PC-3 (cell line): ENCODE data around the gene USP15. TPM values are rescaled to one million over a fixed set of nuclear protein-coding genes. Genes with fewer than 3 reads are reported as not detected.

ENCODE experiments used
- ATAC-seq: fragments of 200-7000 bp; cut with Tn5 transposase; 2 replicates; pipeline ENCODE4 v1.9.1; 2020; ENCODE audit warnings: mild to moderate bottlenecking, moderate library complexity
- BruUV-seq: library from RNA; stranded (reverse); fragments of 400-500 nt; replicated peaks from 2 replicates; lab custom pipeline; 2021; lab: Mats Ljungman, UMichigan
- CTCF ChIA-PET: fragments of 300-600 bp; sonication (Branson Sonifier 250); formaldehyde crosslinking; loops from one replicate; lab custom pipeline; 2022; ENCODE audit warnings: antibody characterized with exemption; lab: Charles Lee
- POLR2A ChIA-PET: fragments of 300-600 bp; sonication (Branson Sonifier 250); formaldehyde crosslinking; loops from one replicate; lab custom pipeline; 2022; ENCODE audit warnings: antibody characterized with exemption; ENCODE audit not compliant: unreplicated experiment; lab: Charles Lee
- DNase-seq: peaks from one replicate; pipeline ENCODE4 v3.0.0-alpha.2; 2015
- H2AFZ ChIP-seq: fragments of 300-600 bp; sonication (generic); 2 replicates; pipeline ENCODE4 v1.6.0; 2016; ENCODE audit warnings: antibody characterized with exemption, low read length
- H3F3A ChIP-seq: fragments of 300-600 bp; sonication (generic); one replicate; pipeline ENCODE4 v1.6.0; 2017; ENCODE audit warnings: antibody characterized with exemption, low read length, control low read depth, mild to moderate bottlenecking; ENCODE audit not compliant: unreplicated experiment
- H3K27ac ChIP-seq: fragments of 300-600 bp; sonication (generic); 2 replicates; pipeline ENCODE4 v1.5.1; 2016; ENCODE audit warnings: mild to moderate bottlenecking, low read length
- H3K27me3 ChIP-seq: fragments of 300-600 bp; sonication (generic); 2 replicates; pipeline ENCODE4 v1.6.1; 2016; ENCODE audit warnings: low read length, mixed read lengths
- H3K36me3 ChIP-seq: fragments of 300-600 bp; sonication (generic); 2 replicates; pipeline ENCODE4 v1.6.1; 2016; ENCODE audit warnings: low read depth, mixed run types, low read length, mixed read lengths
- H3K4me1 ChIP-seq: fragments of 300-600 bp; sonication (generic); 2 replicates; pipeline ENCODE4 v1.5.1; 2016; ENCODE audit warnings: low read length; ENCODE audit not compliant: insufficient read depth
- H3K4me2 ChIP-seq: fragments of 300-600 bp; sonication (generic); 2 replicates; pipeline ENCODE4 v1.6.0; 2016; ENCODE audit warnings: low read length
- H3K4me3 ChIP-seq: fragments of 300-600 bp; sonication (generic); 2 replicates; pipeline ENCODE4 v1.5.1; 2016; ENCODE audit warnings: mild to moderate bottlenecking, low read length, mixed read lengths
- H3K79me2 ChIP-seq: fragments of 300-600 bp; sonication (generic); 2 replicates; pipeline ENCODE4 v1.6.1; 2017; ENCODE audit warnings: low read length, mixed read lengths
- H3K9ac ChIP-seq: fragments of 300-600 bp; sonication (generic); 2 replicates; pipeline ENCODE4 v1.6.0; 2016; ENCODE audit warnings: mild to moderate bottlenecking, low read length
- H3K9me2 ChIP-seq: fragments of 300-600 bp; sonication (generic); replicated peaks from 2 replicates; pipeline ENCODE4 v1.6.1; 2016; ENCODE audit warnings: mixed run types, low read length, mixed read lengths
- H3K9me3 ChIP-seq: fragments of 300-600 bp; sonication (generic); 2 replicates; pipeline ENCODE4 v1.6.1; 2016; ENCODE audit warnings: low read length, mixed read lengths
- H4K20me1 ChIP-seq: fragments of 300-600 bp; sonication (generic); 2 replicates; pipeline ENCODE4 v1.6.1; 2016; ENCODE audit warnings: low read length, mixed read lengths
- CTCF ChIP-seq: fragments of 300-600 bp; sonication (generic); conservative IDR thresholded peaks from 2 replicates; pipeline ENCODE4 v1.5.1; 2017; ENCODE audit warnings: antibody characterized with exemption, low read depth, mild to moderate bottlenecking, low read length
- EZH2 ChIP-seq: fragments of 300-600 bp; sonication (generic); IDR thresholded peaks from one replicate; pipeline ENCODE4 v1.6.1; 2017; ENCODE audit warnings: antibody characterized with exemption, mild to moderate bottlenecking, low read length; ENCODE audit not compliant: unreplicated experiment
- EZH2phosphoT487 ChIP-seq: fragments of 300-600 bp; sonication (generic); IDR thresholded peaks from 2 replicates; pipeline ENCODE4 v1.6.1; 2018; ENCODE audit warnings: mild to moderate bottlenecking, antibody characterized with exemption, low read length, borderline replicate concordance
- intact Hi-C: fragments of 100-400 bp; cut with micrococcal nuclease; formaldehyde crosslinking; loops from 2 replicates; pipeline ENCODE4 v1.9.0; 2023
- total RNA-seq: library from RNA; depleted of rRNA; stranded (reverse); fragments of >200 nt; gene quantifications from 2 replicates; pipeline ENCODE4 v1.2.3, GENCODE V29; 2014

The USP15 gene
- total RNA-seq, 1 experiment from 2014 or later = 46.1 TPM

- H3K4me1 ChIP-seq = no peaks in the 10 kb centered on the region
- H2AFZ ChIP-seq = peak overlapping the region; percentile 98
- H3K27ac ChIP-seq = no peak overlapping the region
- H3K4me3 ChIP-seq = peak overlapping the region; percentile 70
- no peaks in the 10 kb centered on the region for H3K36me3 ChIP-seq
- no peaks in the 10 kb centered on the region for H3K9me2 ChIP-seq
- ATAC-seq (peak; percentile 53), DNase-seq (peak; percentile 58)
- no peaks in the 10 kb centered on the region for H3F3A ChIP-seq
- BruUV-seq = no TSS peak
- H3K9ac ChIP-seq = 0 out of 2 replicates have a peak overlapping the region, but pooled peaks have one; percentile 0
- POLR2A ChIA-PET = no interaction called here
- CTCF ChIA-PET = interaction anchor here (0.5 to 1.0 kb wide), 4 partner anchors 32 to 634 kb away, joined by 3 to 9 read pairs (median 3); partner anchors contain the start of genes MON2 and USP15
- H3K9me3 ChIP-seq = no peaks in the 10 kb centered on the region
- intact Hi-C loops = loop anchor here (2.0 to 10.0 kb wide), 4 partner anchors 93 to 500 kb away; partner anchors contain the start of genes PPM1H and USP15
- no peaks in the 10 kb centered on the region for H3K79me2 ChIP-seq
- H3K4me2 ChIP-seq = peak overlapping the region; percentile 93
- 0 out of 2 replicates have a peak, but pooled peaks cover 5% of the 10 kb centered on the region for H3K27me3 ChIP-seq
- no peak for TF ChIP-seq CTCF
- H4K20me1 ChIP-seq = no peaks in the 10 kb centered on the region
These were observed 174.5 kb downstream of the USP15 start for GRCh38 chr12:62434494-62435302.

- POLR2A ChIA-PET = interaction anchor here (0.6 kb wide), 2 partner anchors 207 to 371 kb away, joined by 3 to 5 read pairs; no protein-coding TSS in a partner anchor
- H3F3A ChIP-seq = no peaks in the 10 kb centered on the region
- H3K4me2 ChIP-seq = peak overlapping the region; percentile 93
- peak overlapping the region; percentile 98 for H2AFZ ChIP-seq
- H4K20me1 ChIP-seq = no peaks in the 10 kb centered on the region
- H3K4me1 ChIP-seq = no peaks in the 10 kb centered on the region
- CTCF ChIA-PET = interaction anchor here (0.5 to 0.7 kb wide), 7 partner anchors 24 to 633 kb away, joined by 3 to 9 read pairs (median 3); partner anchors contain the start of gene MON2
- intact Hi-C loops = loop anchor here (2.0 to 10.0 kb wide), 4 partner anchors 92 to 499 kb away; partner anchors contain the start of genes PPM1H and USP15
- peak; percentile 89 for ATAC-seq
- DNase-seq = peak; percentile 77
- H3K27me3 ChIP-seq = 0 out of 2 replicates have a peak, but pooled peaks cover 5% of the 10 kb centered on the region
- no peaks in the 10 kb centered on the region for H3K9me3 ChIP-seq
- H3K4me3 ChIP-seq = peak overlapping the region; percentile 70
- 0 out of 2 replicates have a peak overlapping the region, but pooled peaks have one; percentile 0 for H3K9ac ChIP-seq
- H3K27ac ChIP-seq = no peak overlapping the region
- no peaks in the 10 kb centered on the region for H3K9me2 ChIP-seq
- BruUV-seq = no TSS peak
- no peaks in the 10 kb centered on the region for H3K79me2 ChIP-seq
- H3K36me3 ChIP-seq = no peaks in the 10 kb centered on the region
- peak; percentile 67 for TF ChIP-seq CTCF
- TF ChIP-seq EZH2 = no peak
- TF ChIP-seq EZH2phosphoT487 = no peak
These were observed 175.3 kb downstream of the USP15 start for GRCh38 chr12:62435303-62436163.
